ENCODE measurements around the gene CNKSR1.

The CNKSR1 gene

GRCh38 chr1:26234644-26235370 lies 57.5 kb downstream of the CNKSR1 start:
- FAIRE-seq: no peak

- FAIRE-seq: no peak
Observed at GRCh38 chr1:26237230-26237966, 60.1 kb downstream of the CNKSR1 start.

Data from endometrium (tissue), 2 donors.